HepG2 (cell line): ENCODE results near the gene KL. TPM values are rescaled to one million over a fixed set of nuclear protein-coding genes. Genes with fewer than 3 reads are reported as not detected.

ENCODE experiments used
- ATAC-seq: fragments of 200-7000 bp; cut with Tn5 transposase; 3 replicates; pipeline ENCODE4 v1.9.1; 2020; ENCODE audit warnings: mild to moderate bottlenecking, moderate library complexity
- BruUV-seq: library from RNA; stranded (reverse); fragments of 400-500 nt; replicated peaks from 2 replicates; lab custom pipeline; 2021; lab: Mats Ljungman, UMichigan
- CTCF ChIA-PET: fragments of 300-600 bp; formaldehyde crosslinking; extraction: SDS; loops from one replicate; lab custom pipeline; 2021; ENCODE audit warnings: low total read pairs, inconsistent platforms, low intra/inter-chr PET ratio; lab: Yijun Ruan, JAX
- POLR2A ChIA-PET: fragments of 350-600 bp; sonication (Branson Sonifier 250); formaldehyde crosslinking; loops from one replicate; lab custom pipeline; 2020; ENCODE audit warnings: antibody characterized with exemption, inconsistent platforms; lab: Yijun Ruan, JAX
- DNase-seq: peaks from one replicate; pipeline ENCODE4 v3.0.0-alpha.2; 2015; ENCODE audit warnings: low spot score
- FAIRE-seq: peaks from 3 replicates; lab custom pipeline; 2011; peaks lifted over from hg19 to GRCh38; lab: Jason Lieb, UNC
- H2AFZ ChIP-seq: one replicate; pipeline ENCODE4 v1.6.1; 2011; ENCODE audit warnings: low read length, inconsistent platforms
- H3K27ac ChIP-seq: fragments of 300-600 bp; 3 replicates; pipeline ENCODE4 v1.8.0; 2011; ENCODE audit warnings: mixed run types, mild to moderate bottlenecking, mixed read lengths, low read length, inconsistent platforms; ENCODE audit not compliant: insufficient read depth; ENCODE audit errors: extremely low read length
- H3K27me3 ChIP-seq, 2 experiments: fragments of 200-600 bp in 1 of 2; 2 replicates in 1 of 2; 3 replicates in 1 of 2; pipeline versions ENCODE4 v1.6.0 to v1.8.0; 2011; ENCODE audit warnings: low read length in 2 of 2, mild to moderate bottlenecking in 2 of 2, moderate library complexity in 2 of 2, inconsistent platforms in 1 of 2; ENCODE audit not compliant: insufficient read depth in 2 of 2, control insufficient read depth in 1 of 2
- H3K36me3 ChIP-seq, 2 experiments: fragments of 200-600 bp in 1 of 2; replicated peaks in 1 of 2; 2 replicates in 1 of 2; 3 replicates in 1 of 2; pipeline versions ENCODE4 v1.5.1 to v1.8.0; 2011; ENCODE audit warnings: low read length in 2 of 2, inconsistent platforms in 1 of 2; ENCODE audit not compliant: insufficient read depth in 2 of 2, control insufficient read depth in 1 of 2
- H3K4me1 ChIP-seq: 2 replicates; pipeline ENCODE4 v1.5.1; 2012; ENCODE audit warnings: low read length, inconsistent platforms; ENCODE audit not compliant: insufficient read depth
- H3K4me2 ChIP-seq: 2 replicates; pipeline ENCODE4 v1.6.0; 2011; ENCODE audit warnings: low read depth, low read length, inconsistent platforms
- H3K4me3 ChIP-seq, 3 experiments: fragments of 200-600 bp in 1 of 3; sonication (generic), shearing (Covaris generic) in 1 of 3; replicated peaks in 1 of 3; 2 replicates each; pipeline ENCODE4 v1.5.1; 2011 to 2016; ENCODE audit warnings: low read length in 3 of 3, inconsistent platforms in 2 of 3, low read depth in 2 of 3, mild to moderate bottlenecking in 2 of 3, control low read depth in 1 of 3, mixed read lengths in 1 of 3; ENCODE audit not compliant: insufficient read depth in 1 of 3
- H3K79me2 ChIP-seq: one replicate; pipeline ENCODE4 v1.6.1; 2011; ENCODE audit warnings: low read length, inconsistent platforms; ENCODE audit not compliant: insufficient read depth
- H3K9ac ChIP-seq: 2 replicates; pipeline ENCODE4 v1.6.0; 2011; ENCODE audit warnings: mild to moderate bottlenecking, low read depth, low read length, inconsistent platforms; ENCODE audit not compliant: insufficient read depth
- H3K9me3 ChIP-seq: 2 replicates; pipeline ENCODE4 v1.5.1; 2012; ENCODE audit warnings: mild to moderate bottlenecking, low read length
- H4K20me1 ChIP-seq: 2 replicates; pipeline ENCODE4 v1.6.0; 2011; ENCODE audit warnings: inconsistent platforms, mild to moderate bottlenecking, low read length, moderate library complexity; ENCODE audit not compliant: insufficient read depth
- ATF7-NPFF ChIP-seq: sonication (generic); formaldehyde crosslinking; IDR thresholded peaks from 2 replicates; pipeline ENCODE4 v1.8.1; 2023; ENCODE audit warnings: mild to moderate bottlenecking, low read depth, missing genetic modification reagents, moderate library complexity
- GFI1 ChIP-seq: sonication (generic); formaldehyde crosslinking; IDR thresholded peaks from 2 replicates; pipeline ENCODE4 v1.5.0; 2020; ENCODE audit warnings: missing genetic modification reagents, mild to moderate bottlenecking, borderline replicate concordance
- HMGA1 ChIP-seq: sonication (generic); formaldehyde crosslinking; conservative IDR thresholded peaks from 2 replicates; pipeline ENCODE4 v1.4.0; 2020; ENCODE audit warnings: missing genetic modification reagents
- HOXA5 ChIP-seq: sonication (generic); formaldehyde crosslinking; IDR thresholded peaks from 2 replicates; pipeline ENCODE4 v1.4.0; 2020; ENCODE audit warnings: missing genetic modification reagents
- MEIS1 ChIP-seq: sonication (generic); formaldehyde crosslinking; IDR thresholded peaks from 2 replicates; pipeline ENCODE4 v1.9.0; 2021; ENCODE audit warnings: mild to moderate bottlenecking, missing genetic modification reagents, moderate library complexity, borderline replicate concordance
- SOX13 ChIP-seq, 3 experiments: fragments of 450-650 bp in 1 of 3; sonication (generic) in 1 of 3; formaldehyde crosslinking in 1 of 3; IDR thresholded peaks in 2 of 3; conservative IDR thresholded peaks in 1 of 3; 2 replicates each; pipeline versions ENCODE4 v1.5.0 to v1.6.1; 2016 to 2020; ENCODE audit warnings: antibody characterized with exemption in 1 of 3, mild to moderate bottlenecking in 1 of 3, missing compliant biosample characterization in 1 of 3, missing genetic modification reagents in 1 of 3, moderate library complexity in 1 of 3
- SOX6 ChIP-seq, 2 experiments: fragments of 450-650 bp in 1 of 2; sonication (generic) in 1 of 2; formaldehyde crosslinking in 1 of 2; IDR thresholded peaks; 2 replicates each; pipeline versions ENCODE4 v1.4.0 to v1.6.1; 2017 to 2020; ENCODE audit warnings: antibody characterized with exemption in 1 of 2, mild to moderate bottlenecking in 1 of 2, missing genetic modification reagents in 1 of 2
- ZBTB34 ChIP-seq: sonication (generic); formaldehyde crosslinking; IDR thresholded peaks from 2 replicates; pipeline ENCODE4 v1.8.0; 2022; ENCODE audit warnings: mild to moderate bottlenecking, missing genetic modification reagents
- ZFAT ChIP-seq: sonication (generic); formaldehyde crosslinking; conservative IDR thresholded peaks from 2 replicates; pipeline ENCODE4 v1.8.1; 2023; ENCODE audit warnings: missing genetic modification reagents, inconsistent platforms
- ZNF350 ChIP-seq: sonication (generic); formaldehyde crosslinking; IDR thresholded peaks from 2 replicates; pipeline ENCODE4 v1.4.0; 2020; ENCODE audit warnings: mild to moderate bottlenecking, low read depth, missing genetic modification reagents, borderline replicate concordance
- ZNF781 ChIP-seq: sonication (generic); formaldehyde crosslinking; IDR thresholded peaks from 2 replicates; pipeline ENCODE4 v1.5.1; 2020; ENCODE audit warnings: borderline replicate concordance, mild to moderate bottlenecking, missing genetic modification reagents; ENCODE audit errors: not compliant biosample characterization
- ZNF800 ChIP-seq: sonication (generic); formaldehyde crosslinking; IDR thresholded peaks from 2 replicates; pipeline ENCODE4 v1.4.0; 2020; ENCODE audit warnings: missing genetic modification reagents
- ZSCAN25 ChIP-seq: sonication (generic); formaldehyde crosslinking; IDR thresholded peaks from 2 replicates; pipeline ENCODE4 v1.8.0; 2022; ENCODE audit warnings: mild to moderate bottlenecking, missing genetic modification reagents
- WGBS: methylation state at CpG from one replicate; pipeline ENCODE4 v1.1.6; 2017; ENCODE audit warnings: low lambda C conversion rate; 5-methylcytosine and 5-hydroxymethylcytosine counted together
- in situ Hi-C: cut with HindIII; loops from 2 replicates; pipeline ENCODE4 v1.10.0; 2017; ENCODE audit warnings: low pct_unique_long_range_greater_than_20kb; ENCODE audit not compliant: extremely low pct_ligation_motif_present
- intact Hi-C: fragments of 100-400 bp; cut with micrococcal nuclease; formaldehyde crosslinking; loops from one replicate; pipeline ENCODE4 v1.10.0; 2022; ENCODE audit not compliant: unreplicated experiment
- polyA plus RNA-seq, 8 experiments: library from polyadenylated mRNA; depleted of rRNA in 3 of 8; stranded (reverse) in 7 of 8; unstranded in 1 of 8; fragments of >200 nt; fragmentation: Illumina TruSeq in 4 of 8; extraction: Trizol in 4 of 8; gene quantifications; 2 replicates each; pipeline versions ENCODE4 v1.2.1 to v1.2.3, GENCODE V29; 2011 to 2016; ENCODE audit warnings: low read depth in 4 of 8, missing spikeins in 1 of 8, mixed read lengths in 1 of 8; ENCODE audit not compliant: insufficient read depth in 1 of 8
- total RNA-seq, 5 experiments: library from RNA; depleted of rRNA; stranded (reverse); fragments of >200 nt; fragmentation: Illumina TruSeq; extraction: Trizol; gene quantifications; 2 replicates each; pipeline ENCODE4 v1.2.3, GENCODE V29; 2016; ENCODE audit warnings: low read depth in 1 of 5

KL gene
- total and polyA plus RNA-seq, 2 of the 13 experiments (the other 11 are each of a cell fraction or from before 2014, with no cell fraction given), result not detected

GRCh38 chr13:33111414-33112110 is 95.3 kb downstream of the KL start:
- 84% methylated on average over 9 of the region's 9 CpGs for WGBS
- H3K9ac ChIP-seq, result no peak overlapping the region
- H3K9me3 ChIP-seq, result no peaks in the 10 kb centered on the region
- H2AFZ ChIP-seq, result no peak overlapping the region
- peaks cover 18 to 67% of the 10 kb centered on the region in 2 experiments for H3K36me3 ChIP-seq
- H3K27me3 ChIP-seq, result no peaks in the 10 kb centered on the region
- no TSS peak for BruUV-seq
- intact Hi-C loops (no loop called here), in situ Hi-C loops (no loop called here)
- no peak overlapping the region for H3K4me3 ChIP-seq
- ATAC-seq (no peak), DNase-seq (peak; percentile 82), FAIRE-seq (no peak)
- H3K79me2 ChIP-seq, result no peaks in the 10 kb centered on the region
- peaks cover 44% of the 10 kb centered on the region for H3K4me1 ChIP-seq
- ChIA-PET POLR2A (interaction anchor here (0.6 to 1.1 kb wide), 3 partner anchors 14 to 118 kb away, joined by 3 read pairs; no protein-coding TSS in a partner anchor), CTCF (no interaction called here)
- no peak overlapping the region for H3K27ac ChIP-seq
- H4K20me1 ChIP-seq, result no peaks in the 10 kb centered on the region
- H3K4me2 ChIP-seq, result no peak overlapping the region
- TF ChIP-seq ZSCAN25, result no peak
- no peak for TF ChIP-seq ZFAT (CRISPR knock-in tag)
- no peak for TF ChIP-seq ZNF800 (CRISPR knock-in tag)
- no peak for TF ChIP-seq ZNF350 (CRISPR knock-in tag)
- no peak for TF ChIP-seq SOX6 (IDR thresholded peaks at IDR 0.05)
- 0 out of 2 replicates have a peak, but pooled peaks have one; percentile 13 for TF ChIP-seq SOX6 (CRISPR knock-in tag; IDR thresholded peaks at IDR 0.05)
- no peak for TF ChIP-seq HMGA1 (CRISPR knock-in tag)
- TF ChIP-seq SOX13 (IDR thresholded peaks at IDR 0.05), result no peak
- peak in 1 of 2 experiments; percentile 54; a peak in 1 of 4 replicates for TF ChIP-seq SOX13 (CRISPR knock-in tag; conservative IDR thresholded peaks at IDR 0.05 in 1 of 2, IDR thresholded peaks at IDR 0.05 in 1 of 2)
- no peak for TF ChIP-seq ZNF781 (CRISPR knock-in tag)
- 0 out of 2 replicates have a peak, but pooled peaks have one; percentile 20 for TF ChIP-seq ZBTB34 (CRISPR knock-in tag)
- no peak for TF ChIP-seq MEIS1
- no peak for TF ChIP-seq HOXA5
- TF ChIP-seq ATF7-NPFF (CRISPR knock-in tag), result no peak
- no peak for TF ChIP-seq GFI1
